ENCODE data around the gene AADAC.
"Not testable (repeated sequence)": the region's sequence is repeated elsewhere in the genome, so short reads cannot be mapped to it uniquely, and the experiment has no call there.

The AADAC gene

GRCh38 chr3:151813799-151814198 lies at the start of gene AADAC:
AADAC (plus strand) TSS chr3:151814116; CDS start chr3:151814163, 47 bp downstream.
- DNase-seq (ENCODE audit: low spot score): no peak

DNA sequence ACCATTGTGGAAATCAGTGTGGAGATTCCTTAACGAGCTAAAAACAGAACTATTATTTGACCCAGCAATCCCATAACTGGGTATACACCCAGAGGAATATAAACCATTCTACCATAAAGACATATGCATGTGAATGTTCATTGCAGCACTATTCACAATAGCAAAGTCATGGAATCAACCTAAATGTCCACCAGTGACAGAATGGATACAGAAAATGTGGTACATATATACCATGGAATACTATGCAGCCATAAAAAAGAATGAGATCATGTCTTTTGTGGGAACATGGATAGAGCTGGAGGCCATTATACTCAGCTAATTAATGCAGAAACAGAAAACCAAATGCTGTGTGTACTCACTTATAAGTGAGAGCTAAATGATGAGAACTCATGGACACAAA lies 49.2 kb upstream of the AADAC start:
- DNase-seq (ENCODE audit: low spot score): not testable (repeated sequence)

DNA sequence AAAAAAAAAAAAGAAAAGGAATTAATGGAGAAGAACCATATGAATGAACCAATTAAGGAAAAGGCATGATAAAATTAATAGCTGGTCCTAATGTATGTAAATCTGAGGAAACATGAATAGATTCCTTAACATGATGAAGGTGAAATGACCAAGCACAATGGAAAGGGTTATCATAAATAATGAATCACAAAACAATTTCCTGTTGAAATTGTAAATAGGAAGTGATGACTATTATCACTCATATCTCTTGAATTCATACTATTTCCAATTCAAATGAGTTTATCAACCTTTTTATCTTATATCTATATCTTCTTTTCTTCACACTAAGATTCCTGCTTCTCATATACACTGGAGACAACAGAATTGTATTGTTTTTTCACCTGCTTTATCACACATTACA lies 48.2 kb upstream of the AADAC start:
- no peak for DNase-seq (ENCODE audit: low spot score)

- DNase-seq (ENCODE audit: low spot score): no peak
Observed at GRCh38 chr3:151766454-151766853, 47.5 kb upstream of the AADAC start.

GRCh38 chr3:151768393-151768930 lies 45.5 kb upstream of the AADAC start:
- DNase-seq (ENCODE audit: low spot score): no peak

GRCh38 chr3:151769175-151769574 lies 44.7 kb upstream of the AADAC start:
- DNase-seq (ENCODE audit: low spot score): no peak

- DNase-seq (ENCODE audit: low spot score): no peak
Observed at GRCh38 chr3:151770956-151771355, 43.0 kb upstream of the AADAC start.

- DNase-seq (ENCODE audit: low spot score): no peak
Observed at GRCh38 chr3:151772825-151773480, 41.0 kb upstream of the AADAC start.

DNA sequence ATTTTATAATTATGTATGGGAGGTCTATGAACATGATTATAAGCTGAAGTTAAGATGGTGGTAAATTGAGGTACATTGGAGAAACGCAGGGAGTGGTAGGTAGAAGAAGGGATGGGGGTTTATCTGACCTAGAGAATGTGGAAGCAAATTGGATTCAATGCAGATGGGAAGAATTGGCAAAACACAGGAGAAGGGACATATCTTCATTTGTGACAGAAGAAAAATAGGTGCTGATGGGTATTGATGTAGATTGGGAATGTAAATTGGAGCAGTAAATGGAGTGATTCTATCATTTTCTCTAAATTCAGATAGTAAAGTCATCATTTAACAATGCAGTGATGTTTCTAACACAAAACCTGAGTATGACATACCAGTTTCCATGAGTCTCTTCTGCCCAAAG lies 39.7 kb upstream of the AADAC start:
- no peak for DNase-seq (ENCODE audit: low spot score)

- no peak for DNase-seq (ENCODE audit: low spot score)
Observed at GRCh38 chr3:151774910-151775309, 39.0 kb upstream of the AADAC start.

GRCh38 chr3:151775314-151776258 lies 38.3 kb upstream of the AADAC start:
- DNase-seq (ENCODE audit: low spot score): no peak

GRCh38 chr3:151776259-151776740 lies 37.6 kb upstream of the AADAC start:
- DNase-seq (ENCODE audit: low spot score): no peak

GRCh38 chr3:151777880-151778279 lies 36.0 kb upstream of the AADAC start:
- no peak for DNase-seq (ENCODE audit: low spot score)

- no peak for DNase-seq (ENCODE audit: low spot score)
Observed at GRCh38 chr3:151787626-151788025, 26.3 kb upstream of the AADAC start.

DNA sequence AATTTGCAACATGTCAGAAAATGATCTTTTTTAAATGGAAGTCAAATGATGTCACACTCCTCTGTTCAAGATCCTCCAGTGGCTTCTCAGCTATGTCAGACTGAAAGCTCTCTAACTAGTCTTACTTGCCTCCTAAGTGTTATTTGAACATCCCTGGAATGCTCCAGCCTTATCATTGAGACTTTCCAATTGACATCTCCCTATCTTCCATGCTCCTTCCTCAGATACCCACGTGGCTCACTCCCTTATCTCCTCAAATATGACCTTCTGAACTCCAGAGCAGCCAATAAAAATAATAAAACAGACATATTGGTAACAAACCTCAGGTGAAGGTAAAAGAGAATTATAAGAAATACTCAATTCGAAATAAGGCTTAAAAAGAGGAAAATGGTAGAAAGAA lies 25.5 kb upstream of the AADAC start:
- no peak for DNase-seq (ENCODE audit: low spot score)

DNA sequence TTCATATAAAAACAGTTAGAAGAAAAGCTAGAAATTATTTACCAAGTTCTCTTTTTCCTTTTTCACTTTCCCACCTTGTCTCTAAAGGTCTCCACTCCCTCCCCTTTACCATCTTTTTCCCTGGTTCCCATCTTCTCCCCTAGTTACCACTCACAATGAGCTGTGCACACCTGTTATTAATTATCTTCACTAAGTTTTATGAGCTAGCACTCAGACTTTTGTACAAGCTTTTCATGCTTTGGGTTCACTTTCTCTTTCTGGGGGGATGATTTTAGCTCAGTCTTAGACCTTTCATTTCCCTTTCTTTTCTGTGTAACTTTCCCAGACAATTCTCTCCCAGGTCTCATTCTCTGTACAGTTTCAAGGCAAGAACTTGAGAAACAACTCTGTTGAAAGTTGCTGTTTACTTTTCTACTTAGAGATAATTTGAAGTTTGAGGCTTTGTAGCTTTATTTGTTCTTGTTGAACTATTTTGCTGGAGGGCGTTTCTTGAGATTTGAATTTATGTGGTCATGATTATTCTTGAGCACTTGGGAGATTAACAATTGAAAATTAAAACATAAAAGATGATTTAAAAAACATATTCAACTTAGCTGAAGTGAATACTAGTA lies 24.0 kb upstream of the AADAC start:
- DNase-seq (ENCODE audit: low spot score): no peak

- not testable (repeated sequence) for DNase-seq (ENCODE audit: low spot score)
Observed at GRCh38 chr3:151790763-151791162, 23.2 kb upstream of the AADAC start.

- DNase-seq (ENCODE audit: low spot score): no peak
Observed at GRCh38 chr3:151792411-151792810, 21.5 kb upstream of the AADAC start.

GRCh38 chr3:151793636-151794035 lies 20.3 kb upstream of the AADAC start:
- no peak for DNase-seq (ENCODE audit: low spot score)

DNA sequence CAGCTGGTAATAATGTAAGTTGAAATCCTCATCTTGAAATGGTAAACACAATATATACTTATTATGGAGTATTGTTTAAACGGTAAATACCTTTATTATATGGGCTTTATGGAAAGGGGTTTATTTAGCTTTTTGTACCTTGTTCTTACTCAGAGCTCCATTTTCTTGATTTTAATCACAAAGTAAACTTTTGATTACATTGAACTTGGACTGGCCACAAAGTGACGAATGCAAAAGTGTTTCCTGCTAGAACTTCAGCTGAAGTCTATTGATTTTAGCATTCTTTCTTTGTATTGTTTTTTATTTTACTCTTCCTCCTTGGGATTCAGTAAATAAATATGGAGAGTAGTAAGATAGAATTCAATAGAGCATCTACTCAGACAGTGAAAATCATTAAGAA lies 19.8 kb upstream of the AADAC start:
- DNase-seq (ENCODE audit: low spot score): no peak

DNA sequence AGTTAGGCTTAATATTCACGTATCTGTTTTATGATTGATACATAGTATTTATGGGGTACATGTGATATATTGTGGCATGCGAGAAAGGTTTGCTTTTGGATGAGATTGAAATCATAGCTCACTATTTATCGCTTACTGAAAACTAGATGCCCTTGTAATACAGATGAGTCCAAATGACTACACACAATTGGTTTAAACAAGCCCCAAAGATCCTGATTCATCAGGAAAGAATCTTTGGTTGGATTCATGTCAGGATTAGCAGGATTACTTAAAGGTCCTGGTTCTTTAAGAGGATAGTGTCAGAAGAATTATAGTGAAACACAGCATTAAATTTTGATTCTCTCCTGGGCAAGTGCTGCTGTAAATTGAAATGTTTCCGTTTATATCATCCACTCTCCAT lies 18.6 kb upstream of the AADAC start:
- no peak for DNase-seq (ENCODE audit: low spot score)

DNA sequence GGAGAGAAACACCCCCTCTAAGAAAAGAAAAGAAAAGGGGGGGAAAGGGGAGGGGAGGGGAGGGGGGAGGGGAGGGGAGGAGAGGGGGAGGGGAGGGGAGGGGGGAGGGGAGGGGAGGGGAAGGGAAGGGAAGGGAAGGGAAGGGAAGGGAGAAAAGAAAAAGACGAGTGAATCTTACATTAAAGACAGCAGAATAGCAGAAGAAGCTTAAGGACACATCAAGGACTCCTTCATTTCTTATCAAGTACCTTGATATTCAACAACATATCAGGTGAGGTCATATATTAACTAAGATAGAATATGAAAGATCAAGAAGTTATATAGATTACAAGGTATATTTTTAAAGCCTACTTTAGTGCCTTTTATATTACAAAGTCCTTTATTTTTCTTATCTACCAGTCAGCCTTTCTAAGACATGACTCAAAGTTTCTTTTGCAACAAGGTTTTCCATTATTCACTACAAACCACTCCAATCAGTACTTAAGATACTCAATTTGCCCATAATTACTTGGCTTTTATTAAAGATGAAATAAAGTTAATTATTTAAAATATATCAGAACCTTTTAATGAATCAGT lies 17.7 kb upstream of the AADAC start:
- no peak for DNase-seq (ENCODE audit: low spot score)

Data from left forelimb (tissue), 1 donor.